ENCODE data around the gene EPHA1. TPM values are rescaled to one million over a fixed set of nuclear protein-coding genes. Genes with fewer than 3 reads are reported as not detected.

Gene EPHA1
- polyA plus RNA-seq, 1 of the 3 experiments (the other 2 are of a cell fraction): 0.49 TPM

- TF ChIP-seq, protein P1, sequence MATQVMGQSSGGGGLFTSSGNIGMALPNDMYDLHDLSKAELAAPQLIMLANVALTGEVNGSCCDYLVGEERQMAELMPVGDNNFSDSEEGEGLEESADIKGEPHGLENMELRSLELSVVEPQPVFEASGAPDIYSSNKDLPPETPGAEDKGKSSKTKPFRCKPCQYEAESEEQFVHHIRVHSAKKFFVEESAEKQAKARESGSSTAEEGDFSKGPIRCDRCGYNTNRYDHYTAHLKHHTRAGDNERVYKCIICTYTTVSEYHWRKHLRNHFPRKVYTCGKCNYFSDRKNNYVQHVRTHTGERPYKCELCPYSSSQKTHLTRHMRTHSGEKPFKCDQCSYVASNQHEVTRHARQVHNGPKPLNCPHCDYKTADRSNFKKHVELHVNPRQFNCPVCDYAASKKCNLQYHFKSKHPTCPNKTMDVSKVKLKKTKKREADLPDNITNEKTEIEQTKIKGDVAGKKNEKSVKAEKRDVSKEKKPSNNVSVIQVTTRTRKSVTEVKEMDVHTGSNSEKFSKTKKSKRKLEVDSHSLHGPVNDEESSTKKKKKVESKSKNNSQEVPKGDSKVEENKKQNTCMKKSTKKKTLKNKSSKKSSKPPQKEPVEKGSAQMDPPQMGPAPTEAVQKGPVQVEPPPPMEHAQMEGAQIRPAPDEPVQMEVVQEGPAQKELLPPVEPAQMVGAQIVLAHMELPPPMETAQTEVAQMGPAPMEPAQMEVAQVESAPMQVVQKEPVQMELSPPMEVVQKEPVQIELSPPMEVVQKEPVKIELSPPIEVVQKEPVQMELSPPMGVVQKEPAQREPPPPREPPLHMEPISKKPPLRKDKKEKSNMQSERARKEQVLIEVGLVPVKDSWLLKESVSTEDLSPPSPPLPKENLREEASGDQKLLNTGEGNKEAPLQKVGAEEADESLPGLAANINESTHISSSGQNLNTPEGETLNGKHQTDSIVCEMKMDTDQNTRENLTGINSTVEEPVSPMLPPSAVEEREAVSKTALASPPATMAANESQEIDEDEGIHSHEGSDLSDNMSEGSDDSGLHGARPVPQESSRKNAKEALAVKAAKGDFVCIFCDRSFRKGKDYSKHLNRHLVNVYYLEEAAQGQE (IDR thresholded peaks at IDR 0.05; ENCODE audit: low read depth, low read length): no peak
- TF ChIP-seq EZH2phosphoT487 (IDR thresholded peaks at IDR 0.05; ENCODE audit: borderline replicate concordance, low read depth) (no peak), FOSL2 (IDR thresholded peaks at IDR 0.05; ENCODE audit: borderline replicate concordance, low read depth) (no peak), MXI1 (IDR thresholded peaks at IDR 0.05; ENCODE audit: low read depth, low read length) (no peak)
Observed at GRCh38 chr7:143372070-143372469, 36.6 kb downstream of the EPHA1 start (continued).

GRCh38 chr7:143369678-143370651, 38.7 kb downstream of the EPHA1 start:
- WGBS (ENCODE audit: low lambda C conversion rate): 81% methylated on average over 12 of the region's 12 CpGs
- no peaks in the 10 kb centered on the region for H3K36me3 ChIP-seq (replicated peaks in 1 of 2; ENCODE audit: control insufficient read depth in 1 of 2, insufficient read depth in 2 of 2, low read length in 1 of 2)
- H3F3A ChIP-seq (replicated peaks; ENCODE audit: insufficient read depth): peaks cover 14% of the 10 kb centered on the region
- H3K27me3 ChIP-seq (ENCODE audit: insufficient read depth): no peaks in the 10 kb centered on the region
- no peak for TF ChIP-seq NFIC (IDR thresholded peaks at IDR 0.05; ENCODE audit: borderline replicate concordance)
- TF ChIP-seq GABPA (IDR thresholded peaks at IDR 0.05; ENCODE audit: low read depth): no peak
- TF ChIP-seq, protein P2, sequence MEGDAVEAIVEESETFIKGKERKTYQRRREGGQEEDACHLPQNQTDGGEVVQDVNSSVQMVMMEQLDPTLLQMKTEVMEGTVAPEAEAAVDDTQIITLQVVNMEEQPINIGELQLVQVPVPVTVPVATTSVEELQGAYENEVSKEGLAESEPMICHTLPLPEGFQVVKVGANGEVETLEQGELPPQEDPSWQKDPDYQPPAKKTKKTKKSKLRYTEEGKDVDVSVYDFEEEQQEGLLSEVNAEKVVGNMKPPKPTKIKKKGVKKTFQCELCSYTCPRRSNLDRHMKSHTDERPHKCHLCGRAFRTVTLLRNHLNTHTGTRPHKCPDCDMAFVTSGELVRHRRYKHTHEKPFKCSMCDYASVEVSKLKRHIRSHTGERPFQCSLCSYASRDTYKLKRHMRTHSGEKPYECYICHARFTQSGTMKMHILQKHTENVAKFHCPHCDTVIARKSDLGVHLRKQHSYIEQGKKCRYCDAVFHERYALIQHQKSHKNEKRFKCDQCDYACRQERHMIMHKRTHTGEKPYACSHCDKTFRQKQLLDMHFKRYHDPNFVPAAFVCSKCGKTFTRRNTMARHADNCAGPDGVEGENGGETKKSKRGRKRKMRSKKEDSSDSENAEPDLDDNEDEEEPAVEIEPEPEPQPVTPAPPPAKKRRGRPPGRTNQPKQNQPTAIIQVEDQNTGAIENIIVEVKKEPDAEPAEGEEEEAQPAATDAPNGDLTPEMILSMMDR (IDR thresholded peaks at IDR 0.05): no peak
- TF ChIP-seq, protein P3, sequence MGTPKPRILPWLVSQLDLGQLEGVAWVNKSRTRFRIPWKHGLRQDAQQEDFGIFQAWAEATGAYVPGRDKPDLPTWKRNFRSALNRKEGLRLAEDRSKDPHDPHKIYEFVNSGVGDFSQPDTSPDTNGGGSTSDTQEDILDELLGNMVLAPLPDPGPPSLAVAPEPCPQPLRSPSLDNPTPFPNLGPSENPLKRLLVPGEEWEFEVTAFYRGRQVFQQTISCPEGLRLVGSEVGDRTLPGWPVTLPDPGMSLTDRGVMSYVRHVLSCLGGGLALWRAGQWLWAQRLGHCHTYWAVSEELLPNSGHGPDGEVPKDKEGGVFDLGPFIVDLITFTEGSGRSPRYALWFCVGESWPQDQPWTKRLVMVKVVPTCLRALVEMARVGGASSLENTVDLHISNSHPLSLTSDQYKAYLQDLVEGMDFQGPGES (IDR thresholded peaks at IDR 0.05; ENCODE audit: low read depth, low read length): no peak
- no peak for TF ChIP-seq JUND (IDR thresholded peaks at IDR 0.05)
- no peak for TF ChIP-seq PBX3 (IDR thresholded peaks at IDR 0.05)
- no peak for TF ChIP-seq TCF12 (IDR thresholded peaks at IDR 0.05)
- no peak for TF ChIP-seq RCOR1 (IDR thresholded peaks at IDR 0.05; ENCODE audit: low read length)
- TF ChIP-seq POLR2AphosphoS5 (IDR thresholded peaks at IDR 0.05; ENCODE audit: low read depth, low read length): no peak
- TF ChIP-seq TAF1 (IDR thresholded peaks at IDR 0.05; ENCODE audit: borderline replicate concordance, low read depth, low read length): no peak
- TF ChIP-seq FOXJ3 (CRISPR knock-in tag; IDR thresholded peaks at IDR 0.05): no peak
- TF ChIP-seq SIN3A (IDR thresholded peaks at IDR 0.05; ENCODE audit: borderline replicate concordance, low read depth, low read length): no peak
- no peak for TF ChIP-seq FOSL2 (IDR thresholded peaks at IDR 0.05; ENCODE audit: borderline replicate concordance, low read depth)
- H3K9me3 ChIP-seq: no peaks in the 10 kb centered on the region
- no peaks in the 10 kb centered on the region for H3K9me2 ChIP-seq
- CTCF ChIA-PET: interaction anchor here (1.0 to 3.3 kb wide), 3 partner anchors 10 to 129 kb away, joined by 3 to 29 read pairs (median 12); partner anchors contain the start of gene ZYX
- H4K20me1 ChIP-seq (ENCODE audit: insufficient read depth): no peaks in the 10 kb centered on the region
- H3K4me2 ChIP-seq: no peak overlapping the region
- POLR2A ChIA-PET: no interaction called here
- no peak overlapping the region for H3K27ac ChIP-seq (ENCODE audit: low read depth in 2 of 2, low read length in 1 of 2)
- DNase-seq: no peak
- H3K4me3 ChIP-seq (ENCODE audit: low read depth in 2 of 2, low read length in 1 of 2): no peak overlapping the region
- no peak overlapping the region for H2AFZ ChIP-seq (ENCODE audit: low read depth)
- no peak overlapping the region for H3K9ac ChIP-seq
- peaks cover 6 to 18% of the 10 kb centered on the region in 2 experiments; a peak in 3 of 4 replicates for H3K4me1 ChIP-seq (ENCODE audit: control insufficient read depth in 1 of 2, insufficient read depth in 2 of 2, low read depth in 1 of 2, low read length in 1 of 2)
- H3K79me2 ChIP-seq (ENCODE audit: insufficient read depth): no peaks in the 10 kb centered on the region
